OCI-LY3 (cell line): ENCODE results near the gene PIAS4.
"Not testable (repeated sequence)": the region's sequence is repeated elsewhere in the genome, so short reads cannot be mapped to it uniquely, and the experiment has no call there.

Experiments
- H2AFZ ChIP-seq: fragments of 200-600, 300-600 bp; shearing (Covaris generic); 2 replicates; pipeline ENCODE4 v1.6.0; 2014; ENCODE audit warnings: antibody characterized with exemption, low read depth, low read length
- H3K27ac ChIP-seq: fragments of 200-600, 300-600 bp; sonication (generic); 2 replicates; pipeline ENCODE4 v1.5.1; 2014; ENCODE audit warnings: mild to moderate bottlenecking, low read length, moderate library complexity, mixed read lengths
- H3K27me3 ChIP-seq: fragments of 200-600, 300-600 bp; sonication (generic); 2 replicates; pipeline ENCODE4 v1.6.1; 2014; ENCODE audit warnings: low read depth, low read length, mixed read lengths
- H3K36me3 ChIP-seq: fragments of 200-600, 300-600 bp; sonication (generic); replicated peaks from 2 replicates; pipeline ENCODE3; 2014; ENCODE audit warnings: low read depth, low read length, mixed read lengths
- H3K4me1 ChIP-seq: fragments of 300-600, 200-600 bp; sonication (generic); 2 replicates; pipeline ENCODE4 v1.6.1; 2014; ENCODE audit warnings: low read length, mixed read lengths
- H3K4me2 ChIP-seq: fragments of 200-600, 300-600 bp; sonication (generic); 2 replicates; pipeline ENCODE4 v1.6.1; 2014; ENCODE audit warnings: low read length, mixed read lengths
- H3K4me3 ChIP-seq: fragments of 300-600, 200-600 bp; sonication (generic); 2 replicates; pipeline ENCODE4 v1.5.1; 2014; ENCODE audit warnings: antibody characterized with exemption, mild to moderate bottlenecking, low read length, moderate library complexity
- H3K79me2 ChIP-seq: fragments of 300-600, 200-600 bp; shearing (Covaris generic); 2 replicates; pipeline ENCODE4 v1.6.1; 2014; ENCODE audit warnings: mild to moderate bottlenecking, low read length, mixed read lengths
- H3K9ac ChIP-seq: fragments of 300-600, 200-600 bp; shearing (Covaris generic); 2 replicates; pipeline ENCODE4 v1.6.0; 2014; ENCODE audit warnings: mild to moderate bottlenecking, low read length, moderate library complexity
- H3K9me3 ChIP-seq: fragments of 200-600, 300-600 bp; shearing (Covaris generic); 2 replicates; pipeline ENCODE4 v1.6.1; 2014; ENCODE audit warnings: low read length, mixed read lengths; ENCODE audit not compliant: insufficient read depth
- H4K20me1 ChIP-seq: fragments of 200-600, 300-600 bp; sonication (generic); 2 replicates; pipeline ENCODE4 v1.6.1; 2016; ENCODE audit warnings: low read length, mixed read lengths; ENCODE audit not compliant: insufficient read depth
- EZH2phosphoT487 ChIP-seq: fragments of 200-600 bp; shearing (Covaris generic); IDR thresholded peaks from 2 replicates; pipeline ENCODE4 v1.6.1; 2018; ENCODE audit warnings: antibody characterized with exemption, mixed run types, low read depth
- TF ChIP-seq, protein P1 (sequence below): fragments of 200-600, 300-600 bp; sonication (generic); IDR thresholded peaks from 2 replicates; pipeline ENCODE4 v1.5.1; 2014; ENCODE audit warnings: antibody characterized with exemption, low read length, low read depth

Gene PIAS4

GRCh38 chr19:3963458-3964255 is 43.9 kb upstream of the PIAS4 start:
- Histone ChIP-seq H3K27me3 (no peaks in the 10 kb centered on the region), H3K4me2 (no peak overlapping the region), H3K79me2 (peaks cover 4% of the 10 kb centered on the region; the same call in 1 of the 2 replicates), H3K36me3 (peaks cover 53% of the 10 kb centered on the region), H3K9me3 (no peaks in the 10 kb centered on the region), H4K20me1 (no peaks in the 10 kb centered on the region), H3K4me1 (no peaks in the 10 kb centered on the region), H3K9ac (no peak overlapping the region), H3K27ac (no peak overlapping the region), H3K4me3 (no peak overlapping the region), H2AFZ (no peak overlapping the region)
- TF ChIP-seq, protein P1, sequence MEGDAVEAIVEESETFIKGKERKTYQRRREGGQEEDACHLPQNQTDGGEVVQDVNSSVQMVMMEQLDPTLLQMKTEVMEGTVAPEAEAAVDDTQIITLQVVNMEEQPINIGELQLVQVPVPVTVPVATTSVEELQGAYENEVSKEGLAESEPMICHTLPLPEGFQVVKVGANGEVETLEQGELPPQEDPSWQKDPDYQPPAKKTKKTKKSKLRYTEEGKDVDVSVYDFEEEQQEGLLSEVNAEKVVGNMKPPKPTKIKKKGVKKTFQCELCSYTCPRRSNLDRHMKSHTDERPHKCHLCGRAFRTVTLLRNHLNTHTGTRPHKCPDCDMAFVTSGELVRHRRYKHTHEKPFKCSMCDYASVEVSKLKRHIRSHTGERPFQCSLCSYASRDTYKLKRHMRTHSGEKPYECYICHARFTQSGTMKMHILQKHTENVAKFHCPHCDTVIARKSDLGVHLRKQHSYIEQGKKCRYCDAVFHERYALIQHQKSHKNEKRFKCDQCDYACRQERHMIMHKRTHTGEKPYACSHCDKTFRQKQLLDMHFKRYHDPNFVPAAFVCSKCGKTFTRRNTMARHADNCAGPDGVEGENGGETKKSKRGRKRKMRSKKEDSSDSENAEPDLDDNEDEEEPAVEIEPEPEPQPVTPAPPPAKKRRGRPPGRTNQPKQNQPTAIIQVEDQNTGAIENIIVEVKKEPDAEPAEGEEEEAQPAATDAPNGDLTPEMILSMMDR: no peak
- TF ChIP-seq EZH2phosphoT487: no peak

GRCh38 chr19:3964256-3965194 is 43.0 kb upstream of the PIAS4 start:
- no peak overlapping the region for H2AFZ ChIP-seq
- no peak overlapping the region for H3K27ac ChIP-seq
- no peak overlapping the region for H3K9ac ChIP-seq
- no peaks in the 10 kb centered on the region for H4K20me1 ChIP-seq
- no peaks in the 10 kb centered on the region for H3K27me3 ChIP-seq
- no peaks in the 10 kb centered on the region for H3K9me3 ChIP-seq
- peaks cover 7% of the 10 kb centered on the region for H3K79me2 ChIP-seq
- no peak overlapping the region for H3K4me3 ChIP-seq
- H3K36me3 ChIP-seq: peaks cover 52% of the 10 kb centered on the region
- TF ChIP-seq, protein P1: no peak
- TF ChIP-seq EZH2phosphoT487: no peak
- H3K4me2 ChIP-seq: no peak overlapping the region
- H3K4me1 ChIP-seq: no peaks in the 10 kb centered on the region

DNA sequence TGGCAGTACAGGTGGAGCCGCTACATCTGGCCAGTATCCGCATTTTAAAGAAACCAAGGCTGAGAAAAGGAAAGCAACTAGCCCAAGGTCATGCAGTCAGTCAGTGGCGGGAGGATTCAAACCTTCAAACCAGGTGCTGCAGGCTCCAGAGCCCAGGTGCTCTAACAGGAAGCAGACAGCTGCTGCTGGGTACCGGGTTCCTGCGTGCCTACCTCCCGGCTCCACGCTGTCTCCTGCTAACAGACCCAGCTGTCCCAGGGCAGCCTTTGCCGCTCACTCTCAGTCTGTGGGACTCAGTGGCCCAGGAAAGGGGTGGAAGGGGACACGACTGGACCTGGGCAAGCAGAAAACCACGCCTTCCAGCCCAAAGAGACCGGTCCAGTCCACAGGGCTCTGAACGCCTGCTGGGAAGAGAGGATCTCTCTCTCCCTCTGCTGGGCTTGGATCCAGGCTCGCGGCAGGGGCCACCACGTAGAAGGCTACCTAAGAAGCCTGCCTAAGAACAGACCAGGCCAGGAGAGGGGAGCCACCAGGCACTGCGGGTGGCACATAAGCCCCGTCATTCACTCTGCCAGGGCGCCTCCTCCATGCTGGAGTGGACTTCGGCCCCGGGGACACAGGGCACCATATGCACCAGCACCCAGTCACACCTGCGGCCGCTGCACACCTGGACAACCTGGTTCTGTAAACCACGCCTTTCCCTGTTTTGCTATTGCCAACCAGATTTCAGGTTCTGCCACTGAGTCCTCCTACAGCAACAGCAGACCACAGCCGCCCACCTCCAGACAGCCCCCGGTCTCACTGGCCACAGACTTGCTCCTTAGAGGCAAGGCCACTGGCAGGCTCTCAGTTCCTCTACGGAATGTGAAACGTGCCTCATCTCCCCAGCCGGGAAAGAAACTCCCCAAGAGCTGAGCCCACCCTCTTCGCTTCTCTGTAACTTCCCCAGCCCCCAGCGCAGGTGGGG is 41.2 kb upstream of the PIAS4 start:
- no peaks in the 10 kb centered on the region for H3K9me3 ChIP-seq
- TF ChIP-seq, protein P1: no peak
- no peak for TF ChIP-seq EZH2phosphoT487
- H3K4me2 ChIP-seq: no peak overlapping the region
- no peak overlapping the region for H3K27ac ChIP-seq
- no peak overlapping the region for H2AFZ ChIP-seq
- H3K27me3 ChIP-seq: no peaks in the 10 kb centered on the region
- H3K79me2 ChIP-seq: peaks cover 20% of the 10 kb centered on the region
- H3K9ac ChIP-seq: no peak overlapping the region
- H4K20me1 ChIP-seq: peaks cover 4% of the 10 kb centered on the region; the same call in 1 of the 2 replicates
- H3K4me3 ChIP-seq: no peak overlapping the region
- peaks cover 8% of the 10 kb centered on the region for H3K4me1 ChIP-seq
- H3K36me3 ChIP-seq: peaks cover 44% of the 10 kb centered on the region

DNA sequence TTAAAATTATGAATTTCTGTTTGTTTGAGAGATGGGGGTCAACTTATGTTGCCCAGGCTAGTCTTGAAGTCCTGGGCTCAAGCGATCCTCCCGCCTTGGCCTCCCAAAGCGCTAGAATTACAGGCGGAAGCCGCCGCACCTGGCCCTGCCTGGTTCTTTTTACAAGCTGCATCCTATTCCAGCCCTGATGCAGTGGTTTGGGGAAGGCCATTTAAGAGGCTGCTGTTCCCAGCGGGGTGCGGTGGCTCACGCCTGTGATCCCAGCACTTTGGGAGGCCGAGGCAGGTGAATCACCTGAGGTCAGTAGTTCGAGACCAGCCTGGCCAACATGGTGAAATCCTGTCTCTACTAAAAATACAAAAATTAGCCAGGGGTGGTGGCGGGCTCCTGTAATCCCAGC is 39.6 kb upstream of the PIAS4 start:
- not testable (repeated sequence) for H3K27ac ChIP-seq, H3K9me3 ChIP-seq, H3K4me2 ChIP-seq, H3K4me3 ChIP-seq, H3K4me1 ChIP-seq, H4K20me1 ChIP-seq, H2AFZ ChIP-seq, H3K27me3 ChIP-seq, H3K9ac ChIP-seq
- Histone ChIP-seq H3K36me3 (peaks cover 41% of the 10 kb centered on the region), H3K79me2 (peaks cover 20% of the 10 kb centered on the region)
